GM23338 (cell line): Measurements from ENCODE around the gene RIPK4.

Source experiments
- CTCF ChIP-seq, 2 experiments: fragments of 200-600 bp in 1 of 2; sonication (generic) in 1 of 2; conservative IDR thresholded peaks; 2 replicates each; pipeline versions ENCODE4 v1.5.1 to v1.6.1; 2016 to 2017; ENCODE audit warnings: antibody characterized with exemption in 2 of 2, low read depth in 2 of 2, mild to moderate bottlenecking in 2 of 2, moderate library complexity in 1 of 2
- EZH2 ChIP-seq: fragments of 200-600 bp; sonication (generic); IDR thresholded peaks from one replicate; pipeline ENCODE4 v1.8.0; 2017; ENCODE audit warnings: antibody characterized with exemption, mild to moderate bottlenecking, low read depth; ENCODE audit not compliant: unreplicated experiment
- EZH2phosphoT487 ChIP-seq: fragments of 200-600 bp; sonication (generic); IDR thresholded peaks from one replicate; pipeline ENCODE4 v1.8.1; 2018; ENCODE audit warnings: antibody characterized with exemption; ENCODE audit not compliant: unreplicated experiment
- JUNB ChIP-seq: IDR thresholded peaks from one replicate; pipeline ENCODE4 v1.6.1; 2016; ENCODE audit warnings: antibody characterized with exemption; ENCODE audit not compliant: unreplicated experiment
- POLR2AphosphoS5 ChIP-seq: IDR thresholded peaks from 2 replicates; pipeline ENCODE4 v1.6.1; 2016; ENCODE audit warnings: antibody characterized with exemption, low read depth
- ZNF462 ChIP-seq: fragments of 250-450 bp; sonication (Bioruptor Pico); IDR thresholded peaks from 2 replicates; pipeline ENCODE4 v1.5.0; 2020; ENCODE audit warnings: mild to moderate bottlenecking, moderate library complexity

- TF ChIP-seq EZH2phosphoT487 (no peak), CTCF (conservative IDR thresholded peaks at IDR 0.05; ENCODE audit: low read depth in 2 of 2) (no peak), POLR2AphosphoS5 (no peak), EZH2 (peak; percentile 53), JUNB (no peak), ZNF462 (CRISPR knock-in tag) (no peak)
Observed at GRCh38 chr21:41725421-41726031, 41.3 kb downstream of the RIPK4 start.
